Nephron (organoid): ENCODE data around the gene OR13A1.
"Not testable (repeated sequence)": the region's sequence is repeated elsewhere in the genome, so short reads cannot be mapped to it uniquely, and the experiment has no call there.

Experiments
- H3K27ac Mint-ChIP-seq, 3 experiments: 2 replicates each; pipeline ENCODE4 v1.8.0; 2020; ENCODE audit warnings: mixed read lengths in 3 of 3, mild to moderate bottlenecking in 2 of 3, moderate library complexity in 1 of 3
- H3K27me3 Mint-ChIP-seq: 2 replicates; pipeline ENCODE4 v1.8.0; 2021; ENCODE audit warnings: low read depth, mild to moderate bottlenecking, moderate library complexity, mixed read lengths
- H3K36me3 Mint-ChIP-seq: 2 replicates; pipeline ENCODE4 v1.8.0; 2020; ENCODE audit warnings: low read depth, mixed read lengths
- H3K4me1 Mint-ChIP-seq: 2 replicates; pipeline ENCODE4 v1.8.0; 2020; ENCODE audit warnings: mixed read lengths
- H3K4me3 Mint-ChIP-seq, 3 experiments: 2 replicates each; pipeline ENCODE4 v1.8.0; 2020; ENCODE audit warnings: mild to moderate bottlenecking in 3 of 3, mixed read lengths in 3 of 3, moderate library complexity in 2 of 3
- H3K9me3 Mint-ChIP-seq: 2 replicates; pipeline ENCODE4 v1.8.0; 2020; ENCODE audit warnings: mixed read lengths
- CTCF ChIP-seq, 3 experiments: fragments of 200-600 bp; sonication (generic); IDR thresholded peaks; one replicate each; pipeline ENCODE4 v1.5.0; 2021; ENCODE audit warnings: antibody characterized with exemption in 3 of 3; ENCODE audit not compliant: unreplicated experiment in 3 of 3

Gene OR13A1

GRCh38 chr10:45315508-45315907, at the start of gene OR13A1:
OR13A1 (minus strand) TSS chr10:45315608; CDS start chr10:45304422, 11,186 bp downstream.
- TF ChIP-seq CTCF (IDR thresholded peaks at IDR 0.05; ENCODE audit: unreplicated experiment in 3 of 3), result no peak
- Mint-ChIP-seq H3K27me3 (no peaks in the 10 kb centered on the region), H3K4me3 (no peak within 1 kb of the TSS), H3K9me3 (peaks cover 27% of the 10 kb centered on the region), H3K4me1 (no peaks in the 10 kb centered on the region), H3K27ac (no peak within 1 kb of the TSS), H3K36me3 (no peaks in the 10 kb centered on the region)

DNA sequence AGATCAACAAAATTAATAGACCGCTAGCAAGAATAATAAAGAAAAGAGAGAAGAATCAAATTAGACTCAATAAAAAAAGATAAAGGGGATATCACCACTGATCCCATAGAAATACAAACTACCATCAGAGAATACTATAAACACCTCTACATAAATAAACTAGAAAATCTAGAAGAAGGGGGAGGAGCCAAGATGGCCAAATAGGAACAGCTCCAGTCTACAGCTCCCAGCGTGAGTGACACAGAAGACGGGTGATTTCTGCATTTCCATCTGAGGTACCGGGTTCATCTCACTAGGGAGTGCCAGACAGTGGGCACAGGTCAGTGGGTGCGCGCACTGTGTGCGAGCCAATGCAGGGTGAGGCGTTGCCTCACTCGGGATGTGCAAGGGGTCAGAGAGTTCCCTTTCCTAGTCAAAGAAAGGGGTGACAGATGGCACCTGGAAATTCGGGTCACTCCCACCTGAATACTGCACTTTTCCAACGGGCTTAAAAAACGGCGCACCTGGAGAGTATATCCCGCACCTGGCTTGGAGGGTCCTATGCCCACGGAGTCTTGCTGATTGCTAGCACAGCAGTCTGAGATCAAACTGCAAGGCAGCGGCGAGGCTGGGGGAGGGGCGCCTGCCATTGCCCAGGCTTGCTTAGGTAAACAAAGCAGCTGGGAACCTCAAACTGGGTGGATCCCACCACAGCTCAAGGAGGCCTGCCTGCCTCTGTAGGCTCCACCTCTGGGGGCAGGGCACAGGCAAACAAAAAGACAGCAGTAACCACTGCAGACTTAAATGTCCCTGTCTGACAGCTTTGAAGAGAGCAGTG, 46.8 kb upstream of the OR13A1 start:
- peaks cover 33% of the 10 kb centered on the region for H3K27me3 Mint-ChIP-seq
- not testable (repeated sequence) for H3K36me3 Mint-ChIP-seq, H3K9me3 Mint-ChIP-seq, H3K4me1 Mint-ChIP-seq, H3K27ac Mint-ChIP-seq
- peak overlapping the region; percentile 13 to 69 (median 67) for H3K4me3 Mint-ChIP-seq

- H3K36me3 Mint-ChIP-seq, H3K4me1 Mint-ChIP-seq, H3K4me3 Mint-ChIP-seq, H3K27ac Mint-ChIP-seq, H3K9me3 Mint-ChIP-seq: not testable (repeated sequence)
- H3K27me3 Mint-ChIP-seq, result peaks cover 14% of the 10 kb centered on the region
Measured at GRCh38 chr10:45358961-45359360, 43.6 kb upstream of the OR13A1 start.

- Mint-ChIP-seq H3K27ac (no peak overlapping the region), H3K4me3 (no peak overlapping the region), H3K4me1 (no peaks in the 10 kb centered on the region), H3K9me3 (peaks cover 5% of the 10 kb centered on the region), H3K27me3 (peaks cover 11% of the 10 kb centered on the region), H3K36me3 (no peaks in the 10 kb centered on the region)
- TF ChIP-seq CTCF (IDR thresholded peaks at IDR 0.05; ENCODE audit: unreplicated experiment in 3 of 3), result no peak
Measured at GRCh38 chr10:45355494-45355893, 40.1 kb upstream of the OR13A1 start.

DNA sequence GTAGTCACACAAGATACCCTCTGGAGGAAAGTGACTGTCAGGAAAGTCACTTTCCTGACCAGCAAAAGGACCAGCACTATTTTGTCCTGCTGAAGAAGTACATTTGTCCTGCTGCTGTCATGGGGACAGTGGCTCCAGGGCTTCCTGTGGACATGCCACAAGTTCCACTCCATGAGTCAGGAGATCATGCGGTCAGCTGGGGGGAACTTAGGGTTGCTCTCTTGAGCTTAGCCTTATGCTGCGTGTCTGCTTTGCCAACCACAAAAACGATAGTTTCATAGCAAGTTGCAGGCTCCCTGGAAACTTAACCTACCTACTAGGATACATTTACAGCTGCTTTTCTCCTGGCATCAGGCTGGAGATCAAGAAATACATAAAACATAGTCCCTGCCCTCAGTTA, 38.9 kb upstream of the OR13A1 start:
- Mint-ChIP-seq H3K36me3 (no peaks in the 10 kb centered on the region), H3K27ac (no peak overlapping the region), H3K27me3 (peaks cover 7% of the 10 kb centered on the region)

DNA sequence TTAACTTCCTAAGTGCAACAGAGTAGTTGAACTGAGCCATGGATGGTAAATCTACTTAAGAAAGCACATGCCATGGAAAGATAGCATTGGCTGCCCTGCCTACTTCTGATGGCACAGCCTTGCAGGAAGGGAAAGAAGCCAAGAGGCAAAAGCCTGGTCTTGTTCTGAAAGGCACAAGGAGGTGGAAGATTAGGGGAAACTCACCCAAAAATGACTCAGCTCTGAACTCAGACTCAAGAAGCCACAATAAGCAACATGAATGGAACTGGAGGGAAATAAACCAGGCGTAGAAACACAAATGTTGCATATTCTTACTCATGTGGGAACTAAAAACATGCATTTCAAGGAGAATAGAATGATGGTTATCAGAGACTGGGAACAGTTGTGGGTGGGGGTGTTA, 37.8 kb upstream of the OR13A1 start:
- Mint-ChIP-seq H3K9me3 (peaks cover 7% of the 10 kb centered on the region), H3K36me3 (no peaks in the 10 kb centered on the region), H3K27me3 (peaks cover 7% of the 10 kb centered on the region), H3K4me3 (no peak overlapping the region), H3K4me1 (no peaks in the 10 kb centered on the region), H3K27ac (no peak overlapping the region)
- TF ChIP-seq CTCF (IDR thresholded peaks at IDR 0.05; ENCODE audit: unreplicated experiment in 3 of 3), result no peak

More for the DNA sequence above, 38.9 kb upstream of the OR13A1 start:
- no peaks in the 10 kb centered on the region for H3K4me1 Mint-ChIP-seq
- TF ChIP-seq CTCF (IDR thresholded peaks at IDR 0.05; ENCODE audit: unreplicated experiment in 3 of 3), result no peak
- peaks cover 3% of the 10 kb centered on the region for H3K9me3 Mint-ChIP-seq
- no peak overlapping the region for H3K4me3 Mint-ChIP-seq

GRCh38 chr10:45348196-45348765, 32.9 kb upstream of the OR13A1 start:
- H3K27ac Mint-ChIP-seq, H3K4me3 Mint-ChIP-seq, H3K4me1 Mint-ChIP-seq, H3K27me3 Mint-ChIP-seq, H3K36me3 Mint-ChIP-seq: not testable (repeated sequence)
- peaks cover 20% of the 10 kb centered on the region for H3K9me3 Mint-ChIP-seq

GRCh38 chr10:45347464-45347863, 32.1 kb upstream of the OR13A1 start:
- peaks cover 12% of the 10 kb centered on the region for H3K27me3 Mint-ChIP-seq
- H3K36me3 Mint-ChIP-seq, H3K4me3 Mint-ChIP-seq, H3K4me1 Mint-ChIP-seq, H3K27ac Mint-ChIP-seq: not testable (repeated sequence)
- H3K9me3 Mint-ChIP-seq, result peaks cover 26% of the 10 kb centered on the region

- peaks cover 26% of the 10 kb centered on the region for H3K9me3 Mint-ChIP-seq
- not testable (repeated sequence) for H3K4me3 Mint-ChIP-seq, H3K4me1 Mint-ChIP-seq, H3K36me3 Mint-ChIP-seq, H3K27ac Mint-ChIP-seq
- peaks cover 12% of the 10 kb centered on the region for H3K27me3 Mint-ChIP-seq
Measured at GRCh38 chr10:45346652-45347335, 31.4 kb upstream of the OR13A1 start.

GRCh38 chr10:45340420-45340819, 25.0 kb upstream of the OR13A1 start:
- H3K36me3 Mint-ChIP-seq, H3K4me3 Mint-ChIP-seq, H3K27ac Mint-ChIP-seq, H3K4me1 Mint-ChIP-seq, H3K27me3 Mint-ChIP-seq: not testable (repeated sequence)
- H3K9me3 Mint-ChIP-seq, result peaks cover 41% of the 10 kb centered on the region
